Stimulated activated CD4-positive, alpha-beta T cell treated with anti-CD3 and anti-CD28 coated beads, Interleukin-4, amount 100 ng/mL, for 4 hours (primary cell): ENCODE data around the gene USP43.

Experiments used
- DNase-seq, 2 experiments: peaks; one replicate each; pipeline ENCODE4 v3.0.0-alpha.2; 2020

USP43 gene

DNA sequence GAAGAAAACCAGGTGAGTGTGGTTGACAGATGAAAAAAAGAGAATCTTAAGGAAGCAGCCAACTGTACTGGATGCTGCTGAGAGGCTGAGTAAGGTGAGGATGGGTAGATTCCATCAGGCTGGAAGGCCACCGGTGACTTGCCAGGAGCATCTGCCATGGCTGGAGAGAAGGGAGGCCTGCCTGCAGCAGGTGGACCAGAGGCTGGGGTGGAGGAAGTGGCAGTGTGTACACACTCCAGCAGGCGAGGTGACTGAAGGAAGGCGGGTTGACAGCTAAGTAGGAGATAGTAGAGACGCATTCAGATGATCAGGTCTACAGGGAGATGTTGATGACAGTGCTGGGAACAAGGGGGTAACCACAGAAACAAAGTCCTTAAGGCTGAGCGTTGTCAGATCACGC lies 69.5 kb downstream of the USP43 start:
- DNase-seq: no peak

DNA sequence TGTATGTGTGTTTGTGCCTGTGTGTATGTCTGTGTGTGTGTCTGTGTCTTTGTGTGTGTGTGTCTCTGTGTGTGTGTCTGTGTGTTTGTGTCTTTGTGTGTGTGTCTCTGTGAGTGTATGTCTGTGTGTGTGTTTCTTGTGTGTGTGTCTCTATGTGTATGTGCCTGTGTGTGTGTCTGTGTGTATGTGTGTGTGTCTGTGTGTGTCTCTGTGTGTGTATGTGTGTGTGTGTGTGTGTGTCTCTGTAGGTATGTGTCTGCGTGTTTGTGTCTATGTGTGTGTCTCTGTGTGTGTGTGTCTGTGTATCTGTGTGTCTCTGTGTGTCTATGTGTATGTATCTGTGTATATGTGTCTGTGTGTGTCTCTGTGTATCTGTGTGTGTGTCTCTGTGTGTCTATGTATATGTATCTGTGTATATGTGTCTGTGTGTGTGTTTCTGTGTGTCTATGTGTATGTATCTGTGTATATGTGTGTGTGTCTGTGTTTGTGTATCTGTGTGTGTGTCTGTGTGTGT lies 70.2 kb downstream of the USP43 start:
- no peak for DNase-seq

DNA sequence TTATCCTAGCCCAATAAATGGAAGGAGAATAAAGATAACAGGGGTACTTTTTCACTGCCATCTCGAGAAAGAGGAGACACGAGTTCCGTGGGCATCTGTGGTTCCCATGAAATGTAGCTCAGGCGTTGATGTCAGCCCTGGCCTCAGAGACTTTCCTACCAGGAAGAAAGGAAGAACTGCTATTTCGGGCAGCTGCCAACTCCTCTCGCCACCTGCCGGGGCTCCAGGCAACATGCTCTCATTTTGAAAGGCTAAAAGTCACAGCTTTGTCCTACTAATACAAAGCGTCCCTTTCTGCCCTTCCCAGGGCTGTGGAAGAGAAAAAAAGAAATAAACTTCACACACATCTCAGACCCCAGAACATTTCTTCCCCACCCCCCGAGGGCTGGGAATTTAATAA lies 80.3 kb downstream of the USP43 start:
- DNase-seq: no peak

DNA sequence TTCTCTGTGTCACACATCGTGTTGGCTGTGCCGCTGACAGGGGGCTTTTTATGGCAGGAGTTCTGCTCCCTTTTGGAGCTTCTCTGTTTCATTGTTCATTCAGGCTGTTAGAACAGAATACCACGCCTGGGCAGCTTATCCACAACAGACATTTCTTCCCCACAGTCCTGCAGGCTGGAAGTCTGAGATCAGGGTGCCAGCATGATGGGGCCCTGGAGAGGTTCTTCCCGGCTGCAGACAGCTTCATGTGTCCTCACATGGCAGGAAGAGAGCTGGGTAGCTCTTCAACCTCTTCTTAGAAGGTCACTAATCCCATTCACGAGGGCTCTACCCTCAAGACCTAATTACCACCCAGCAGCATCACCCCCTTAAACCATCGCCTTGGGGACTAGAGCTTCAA lies 81.0 kb downstream of the USP43 start:
- DNase-seq: no peak

DNA sequence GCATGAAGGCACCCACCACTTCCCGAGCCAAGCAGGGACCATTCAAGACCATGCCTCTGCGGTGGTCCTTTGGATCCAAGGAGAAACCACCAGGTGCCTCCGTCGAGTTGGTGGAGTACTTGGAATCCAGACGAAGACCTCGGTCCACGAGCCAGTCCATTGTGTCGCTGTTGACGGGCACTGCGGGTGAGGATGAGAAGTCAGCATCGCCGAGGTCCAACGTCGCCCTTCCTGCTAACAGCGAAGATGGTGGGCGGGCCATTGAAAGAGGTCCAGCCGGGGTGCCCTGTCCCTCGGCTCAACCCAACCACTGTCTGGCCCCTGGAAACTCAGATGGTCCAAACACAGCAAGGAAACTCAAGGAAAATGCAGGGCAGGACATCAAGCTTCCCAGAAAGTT lies 82.7 kb downstream of the USP43 start:
- DNase-seq: no peak

DNA sequence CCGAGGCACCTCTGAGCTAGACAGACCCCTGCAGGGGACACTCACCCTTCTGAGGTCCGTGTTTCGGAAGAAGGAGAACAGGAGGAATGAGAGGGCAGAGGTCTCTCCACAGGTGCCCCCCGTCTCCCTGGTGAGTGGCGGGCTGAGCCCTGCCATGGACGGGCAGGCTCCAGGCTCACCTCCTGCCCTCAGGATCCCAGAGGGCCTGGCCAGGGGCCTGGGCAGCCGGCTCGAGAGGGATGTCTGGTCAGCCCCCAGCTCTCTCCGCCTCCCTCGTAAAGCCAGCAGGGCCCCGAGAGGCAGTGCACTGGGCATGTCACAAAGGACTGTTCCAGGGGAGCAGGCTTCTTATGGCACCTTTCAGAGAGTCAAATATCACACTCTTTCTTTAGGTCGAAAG lies 83.2 kb downstream of the USP43 start:
- DNase-seq: no peak

DNA sequence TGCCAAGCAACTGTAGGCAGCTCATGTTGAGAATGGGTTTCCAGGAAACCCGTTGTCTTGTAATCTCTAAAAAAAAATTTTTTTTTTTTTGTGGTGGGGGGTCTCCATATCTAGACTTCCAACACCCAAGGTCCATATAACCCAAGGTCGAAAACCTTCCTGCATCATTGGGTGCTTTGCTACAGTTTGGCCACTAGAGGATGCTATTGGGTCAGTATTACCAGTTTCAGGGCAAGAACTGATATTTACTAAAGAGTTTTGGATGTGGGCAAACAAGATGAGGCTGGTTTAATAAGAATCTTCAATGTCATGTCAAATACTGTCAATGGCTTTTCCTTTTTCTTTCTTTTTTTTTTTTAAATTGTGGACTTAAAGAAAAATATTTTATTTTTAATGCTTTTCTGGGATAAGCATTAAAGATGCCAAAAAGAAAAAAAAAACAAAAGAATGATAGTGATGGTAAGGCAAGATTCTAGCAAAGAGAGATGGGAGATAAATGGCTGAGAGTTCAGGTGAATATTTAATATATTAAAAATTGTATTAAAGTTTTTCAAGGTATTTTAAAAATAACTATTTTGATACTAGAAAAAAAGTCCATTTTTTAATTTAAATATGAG lies 83.8 kb downstream of the USP43 start:
- no peak for DNase-seq

DNA sequence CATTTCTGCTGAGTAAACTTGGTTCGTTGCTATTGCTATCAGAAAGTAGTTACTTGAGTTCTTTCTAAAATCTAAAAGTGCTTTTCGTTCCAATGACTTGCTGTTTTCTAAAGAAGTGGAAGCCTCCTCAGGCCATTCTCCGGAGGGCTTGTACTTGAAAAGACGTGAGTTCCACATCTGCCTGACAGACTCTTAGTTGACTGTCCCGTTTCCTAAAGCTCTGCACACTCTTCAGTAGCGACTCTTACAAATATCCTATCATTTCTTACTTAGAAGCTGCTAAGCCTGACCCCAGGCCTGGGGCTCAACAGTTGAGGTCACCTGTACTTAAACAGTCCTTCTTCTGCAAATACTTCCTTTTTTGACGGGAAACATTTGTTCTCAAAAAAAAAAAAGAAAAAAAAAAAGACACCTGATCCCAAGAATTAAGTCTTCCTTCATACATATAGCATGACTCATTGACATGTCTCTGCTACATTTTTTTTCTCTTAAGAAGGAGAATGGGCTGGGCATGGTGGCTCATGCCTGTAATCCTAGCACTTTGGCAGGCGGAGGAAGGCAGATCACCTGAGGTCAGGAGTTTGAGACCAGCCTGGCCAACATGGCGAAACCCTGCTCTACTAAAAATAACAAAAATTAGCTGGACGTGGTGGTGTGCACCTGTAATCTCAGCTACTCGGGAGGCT lies 84.6 kb downstream of the USP43 start:
- DNase-seq: no peak

DNA sequence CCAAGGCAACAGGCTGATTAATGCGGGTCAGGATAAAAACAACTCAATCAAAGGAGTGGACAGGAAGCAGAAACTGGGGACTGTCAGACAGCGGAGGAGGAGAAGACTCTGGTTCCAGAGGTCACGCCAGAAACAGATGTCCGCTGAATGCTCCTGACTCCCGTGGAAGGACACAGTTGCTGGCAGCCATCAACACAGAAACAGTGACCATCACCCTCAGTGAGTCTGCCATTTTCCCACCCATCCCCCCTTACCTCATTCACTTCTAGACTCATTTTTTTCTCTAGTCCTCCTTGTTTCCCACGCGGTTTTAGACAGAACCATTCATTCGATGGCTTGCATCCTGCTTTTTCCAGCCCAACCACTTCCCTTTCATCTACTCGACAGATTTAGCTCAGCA lies 105.2 kb downstream of the USP43 start:
- no peak for DNase-seq

DNA sequence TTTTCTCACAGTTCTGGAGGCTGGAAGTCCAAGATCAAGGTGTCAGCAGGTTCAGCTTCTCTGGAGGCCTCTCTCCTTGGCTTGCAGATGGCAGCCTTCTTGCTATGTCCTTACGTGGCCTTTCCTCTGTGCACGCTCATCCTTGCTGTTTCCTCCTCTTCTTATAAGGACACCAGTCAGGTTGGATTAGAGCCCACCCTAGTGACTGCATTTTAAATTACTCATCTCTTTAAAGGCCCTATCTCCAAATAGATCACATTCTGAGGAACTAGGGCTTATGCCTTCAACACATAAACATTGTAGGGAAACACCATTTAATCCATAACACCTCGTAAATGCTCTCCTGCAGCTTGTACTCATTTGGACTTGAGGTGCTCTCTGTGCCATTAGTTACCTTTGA lies 109.8 kb downstream of the USP43 start:
- no peak for DNase-seq

DNA sequence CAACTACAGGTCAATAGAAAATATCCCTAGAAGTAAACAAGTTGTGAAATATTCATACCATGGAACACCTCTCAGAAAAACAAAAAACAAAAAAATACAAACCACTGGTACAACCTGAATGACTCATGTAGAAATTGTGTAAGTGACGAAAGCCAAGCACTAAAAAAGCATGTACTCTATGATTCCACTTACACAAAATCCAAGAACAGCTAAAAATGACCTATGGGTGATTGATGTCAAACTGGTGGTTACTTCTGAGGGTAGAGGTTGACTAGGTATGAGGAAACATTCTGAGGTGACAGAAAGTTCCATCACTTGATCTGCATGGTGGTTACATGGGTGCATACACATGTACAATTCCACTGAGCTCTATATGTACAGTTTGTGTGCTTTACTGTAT lies 114.9 kb downstream of the USP43 start:
- DNase-seq: no peak

DNA sequence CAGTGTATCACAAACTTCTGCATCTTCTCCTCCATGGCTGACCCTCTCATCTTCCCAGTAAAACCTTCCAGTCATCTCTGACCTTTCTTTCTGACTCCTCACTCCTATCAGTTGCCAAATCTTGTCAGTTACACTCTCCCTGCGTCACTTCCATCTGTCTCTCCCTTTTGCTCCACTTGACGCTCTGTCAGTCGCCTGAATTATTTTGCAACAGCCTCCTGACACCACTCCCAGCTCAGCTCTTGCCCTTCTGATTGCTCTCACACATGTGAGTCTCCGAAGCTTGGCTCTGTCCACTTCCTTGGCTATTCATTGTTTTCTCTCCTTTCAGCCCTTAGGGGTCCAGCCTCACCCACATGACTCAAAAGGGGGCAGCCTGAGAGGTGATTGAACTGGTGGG lies 118.3 kb downstream of the USP43 start:
- DNase-seq: no peak

DNA sequence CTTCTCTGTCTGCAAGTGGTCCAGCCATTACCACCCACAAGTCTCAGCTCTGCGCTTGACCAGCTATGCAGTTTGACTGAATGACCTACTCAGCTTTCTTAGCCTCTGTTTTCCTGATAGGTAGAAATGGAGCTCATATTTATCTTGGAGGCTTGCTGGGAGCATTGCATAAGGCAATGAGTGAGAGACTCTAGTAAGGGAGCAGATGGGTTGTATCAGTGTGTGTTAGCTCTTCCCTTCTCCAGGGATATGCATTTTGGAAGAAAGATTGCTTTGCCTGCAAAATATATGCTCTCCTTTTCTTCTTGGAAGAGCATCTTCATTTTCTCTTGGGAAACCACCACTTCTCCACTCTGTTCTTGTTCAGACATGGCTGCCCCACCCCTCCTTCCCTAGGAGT lies 120.0 kb downstream of the USP43 start:
- DNase-seq: no peak

DNA sequence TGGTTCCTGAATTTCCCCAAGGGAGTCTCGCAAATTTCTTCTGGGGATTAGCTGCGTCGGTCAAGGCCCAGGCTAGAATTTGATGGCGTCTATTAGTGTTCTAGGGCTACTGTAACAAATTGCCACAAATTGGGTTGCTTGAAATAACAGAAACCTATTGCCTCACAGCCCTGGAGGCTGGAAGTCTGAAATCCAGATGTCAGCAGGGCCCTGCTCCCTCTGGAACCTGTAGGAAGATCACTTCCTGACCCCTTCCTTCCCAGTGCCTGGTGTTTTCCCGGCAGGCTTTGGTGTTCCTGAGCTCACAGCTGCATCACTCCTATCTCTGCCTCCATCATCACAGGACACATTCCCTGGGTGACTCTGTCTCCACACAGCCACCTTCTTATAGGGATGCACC lies 121.7 kb downstream of the USP43 start:
- DNase-seq: no peak

DNA sequence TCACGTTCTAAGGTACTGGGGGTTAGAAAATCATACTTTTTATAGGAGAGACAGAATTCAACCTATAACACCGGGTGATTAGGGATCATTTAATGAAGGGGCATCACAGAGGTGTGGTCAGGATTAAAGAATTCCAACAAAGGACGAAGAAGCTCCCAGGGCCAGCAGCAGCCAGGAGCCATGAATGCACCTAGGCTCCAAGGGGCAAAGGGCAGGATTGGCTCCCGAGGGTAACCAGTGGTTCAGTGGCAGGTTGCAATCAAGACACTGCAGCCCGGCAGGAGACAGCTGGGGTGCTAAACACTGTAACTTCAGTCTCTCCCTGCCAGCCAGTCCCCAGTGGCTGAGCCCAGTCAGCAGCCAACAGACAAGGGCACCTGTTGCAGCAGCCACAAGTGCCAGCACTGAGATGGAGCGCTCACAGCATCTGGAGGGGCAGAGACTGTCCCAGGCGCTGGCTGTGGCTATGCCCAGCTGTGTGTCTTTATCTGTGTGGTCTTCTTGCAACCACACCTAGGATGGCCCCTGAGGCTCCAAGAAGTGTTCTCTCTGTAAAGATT lies 122.2 kb downstream of the USP43 start:
- DNase-seq: no peak

DNA sequence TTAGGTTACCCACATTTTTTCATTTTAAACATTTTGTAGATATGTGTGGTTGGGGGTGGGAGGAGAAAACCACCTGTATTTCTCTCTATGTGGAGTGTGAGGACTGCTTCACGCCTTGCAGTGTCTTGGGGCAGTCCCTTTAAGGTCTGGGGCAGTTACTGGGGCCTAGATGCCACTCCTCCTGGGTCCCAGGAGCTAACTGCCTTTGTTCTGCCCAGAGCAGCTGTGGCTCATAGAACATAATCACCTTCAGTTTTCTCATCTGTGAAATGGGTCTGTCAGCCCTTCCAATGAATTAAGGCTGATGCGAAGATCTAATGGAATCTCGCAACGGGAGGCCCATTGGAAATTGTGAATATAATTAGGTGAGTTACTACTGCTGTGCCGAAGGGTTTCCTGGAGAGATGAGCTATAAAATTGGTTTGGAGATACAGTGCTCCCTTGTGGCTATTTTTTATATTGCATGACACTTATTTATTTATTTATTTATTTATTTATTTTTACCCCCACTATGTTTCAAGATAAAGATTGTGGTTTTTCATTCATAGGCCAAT lies 123.1 kb downstream of the USP43 start:
- no peak for DNase-seq

DNA sequence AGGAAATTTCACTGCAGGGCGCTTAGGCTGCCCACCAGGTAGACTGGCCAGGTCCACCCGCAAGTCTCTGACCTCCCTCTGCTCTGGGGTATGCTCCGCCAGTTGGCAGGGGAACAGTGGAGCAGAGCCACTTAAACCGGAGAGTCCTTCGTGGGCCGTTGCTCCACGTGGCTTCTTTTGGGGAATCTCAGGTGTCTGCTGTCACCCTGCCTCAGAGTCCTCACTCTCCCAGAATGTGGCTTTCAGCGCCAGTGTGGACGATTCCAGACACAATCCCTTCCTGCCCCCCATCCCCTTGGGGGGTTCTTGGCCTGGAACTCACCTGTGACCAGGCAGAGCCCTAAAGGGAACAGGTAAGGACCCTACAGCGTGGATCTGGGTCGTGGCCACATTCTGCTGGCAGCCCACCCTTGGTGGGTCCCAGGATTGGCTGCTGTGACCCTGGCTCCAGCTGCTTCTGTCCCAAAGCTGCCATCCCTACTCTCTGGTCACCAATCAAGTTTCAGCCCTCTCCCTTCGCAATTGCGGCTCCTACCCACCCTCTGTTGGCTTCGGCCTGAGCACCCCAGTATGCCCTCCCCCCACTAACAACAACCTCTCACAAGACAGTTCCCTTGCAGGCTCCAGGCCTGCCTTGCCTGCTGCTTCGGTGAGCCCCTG lies 123.8 kb downstream of the USP43 start:
- no peak for DNase-seq

DNA sequence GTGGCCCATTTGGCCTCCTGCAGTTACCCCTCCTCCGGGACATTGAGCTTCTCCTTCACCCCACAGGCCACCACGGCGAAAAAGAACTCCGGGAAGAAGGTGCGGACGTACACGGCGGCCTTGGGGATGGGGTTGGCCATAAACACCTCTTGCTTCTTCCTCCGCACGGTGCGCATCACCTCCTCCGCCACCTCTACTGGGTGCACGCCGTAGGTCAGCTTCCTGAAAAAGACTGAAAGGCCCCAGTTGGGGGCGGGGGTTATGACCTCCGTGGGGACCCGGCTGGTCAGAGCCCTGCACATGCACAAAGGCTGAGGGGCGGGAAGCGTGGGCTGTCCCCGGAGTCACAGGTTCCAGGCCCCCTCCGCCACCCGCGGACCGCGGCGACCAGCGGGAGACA lies 126.1 kb downstream of the USP43 start:
- DNase-seq: no peak

DNA sequence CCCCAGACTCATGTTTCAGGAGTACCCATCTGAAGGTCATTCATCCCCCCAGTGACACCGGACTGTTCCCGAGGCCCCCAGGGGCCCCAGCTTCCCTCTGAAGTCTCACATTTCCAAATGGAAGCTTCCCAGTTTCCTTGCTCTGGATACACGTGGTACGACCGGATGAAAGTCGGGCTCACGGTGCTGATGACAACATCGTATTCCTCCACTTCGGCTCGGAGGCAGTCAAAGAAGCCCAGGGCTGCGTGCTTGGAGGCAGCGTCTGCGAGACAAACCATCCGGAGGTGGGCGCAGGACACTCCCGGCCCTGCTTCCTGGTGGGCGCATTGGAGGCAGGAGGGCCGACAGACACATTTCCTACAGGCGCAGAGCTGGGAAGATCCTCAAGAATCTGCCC lies 127.3 kb downstream of the USP43 start:
- no peak for DNase-seq

DNA sequence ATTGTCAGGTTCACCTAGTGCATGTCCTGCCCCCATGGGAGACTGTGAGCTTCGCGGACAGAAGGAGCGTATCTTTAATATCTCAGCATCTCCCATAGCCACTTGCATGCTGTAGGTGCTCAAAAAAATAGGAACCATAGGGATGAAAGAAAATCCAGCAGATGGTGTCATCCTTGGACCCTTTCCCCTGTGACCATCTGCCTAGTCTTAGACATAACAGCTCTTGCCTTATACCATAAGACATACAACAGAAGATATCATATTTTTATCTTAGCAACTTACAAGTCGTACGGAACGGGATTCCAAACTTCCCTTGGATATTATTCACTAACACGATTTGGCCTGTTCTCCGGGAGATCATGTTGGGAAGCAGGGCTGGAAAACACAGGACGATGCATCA lies 131.6 kb downstream of the USP43 start:
- no peak for DNase-seq
